DMS153 treated with DMSO at 0.1 percent for 48 hours (cell line): ENCODE data around the gene RCC1.
"Not testable (repeated sequence)": the region's sequence is repeated elsewhere in the genome, so short reads cannot be mapped to it uniquely, and the experiment has no call there.

ENCODE experiments used
- DNase-seq: peaks from one replicate; lab custom pipeline; 2025; ENCODE audit not compliant: unreplicated experiment; lab: John Stamatoyannopoulos, UW

The RCC1 gene

GRCh38 chr1:28505406-28506187, at the start of gene RCC1:
TSS of gene RCC1 (plus strand) at chr1:28506043. CDS start at chr1:28529867, 23,824 bp downstream.
- DNase-seq = peak; percentile 100

- DNase-seq = no peak
These were observed 49.8 kb upstream of the RCC1 start for GRCh38 chr1:28456078-28456477.

GRCh38 chr1:28457678-28458077, 48.2 kb upstream of the RCC1 start:
- DNase-seq = no peak

- no peak for DNase-seq
These were observed 47.3 kb upstream of the RCC1 start for GRCh38 chr1:28458237-28459228.

- no peak for DNase-seq
These were observed 39.5 kb upstream of the RCC1 start for GRCh38 chr1:28466226-28466778.

GRCh38 chr1:28470146-28470545, 35.7 kb upstream of the RCC1 start:
- DNase-seq = no peak

- not testable (repeated sequence) for DNase-seq
These were observed 26.3 kb upstream of the RCC1 start for GRCh38 chr1:28479497-28479896.

- no peak for DNase-seq
These were observed 25.5 kb upstream of the RCC1 start for GRCh38 chr1:28480308-28480707.

GRCh38 chr1:28482138-28482537, 23.7 kb upstream of the RCC1 start:
- no peak for DNase-seq

GRCh38 chr1:28482702-28483101, 23.1 kb upstream of the RCC1 start:
- DNase-seq = no peak

- DNase-seq = no peak
These were observed 11.1 kb upstream of the RCC1 start for GRCh38 chr1:28494737-28495136.

- DNase-seq = no peak
These were observed 6.3 kb upstream of the RCC1 start for GRCh38 chr1:28499553-28499952.

- no peak for DNase-seq
These were observed 3.9 kb upstream of the RCC1 start for GRCh38 chr1:28501925-28502324.

GRCh38 chr1:28503117-28503516, 2.7 kb upstream of the RCC1 start:
- DNase-seq = no peak

GRCh38 chr1:28506907-28507246, 1.0 kb downstream of the RCC1 start:
- no peak for DNase-seq

GRCh38 chr1:28507247-28507645, 1.4 kb downstream of the RCC1 start:
- no peak for DNase-seq

- DNase-seq = no peak
These were observed 2.0 kb downstream of the RCC1 start for GRCh38 chr1:28507646-28508434.

GRCh38 chr1:28508435-28508754, 2.6 kb downstream of the RCC1 start:
- no peak for DNase-seq

GRCh38 chr1:28509705-28510272, 3.9 kb downstream of the RCC1 start:
- DNase-seq = no peak

- no peak for DNase-seq
These were observed 4.6 kb downstream of the RCC1 start for GRCh38 chr1:28510273-28510969.
